SK-N-SH (cell line): ENCODE data around the gene HTT.

Experiments
- CTCF ChIP-seq: fragments of 200-600 bp; sonication (generic); IDR thresholded peaks from 2 replicates; pipeline ENCODE4 v1.6.1; 2017; ENCODE audit warnings: antibody characterized with exemption, mild to moderate bottlenecking, moderate library complexity
- EP300 ChIP-seq, 2 experiments: IDR thresholded peaks; 2 replicates each; pipeline versions ENCODE4 v1.4.0 to v1.6.1; 2012; ENCODE audit warnings: borderline replicate concordance in 1 of 2, low read depth in 1 of 2, low read length in 1 of 2
- GATA2 ChIP-seq: sonication (generic); formaldehyde crosslinking; IDR thresholded peaks from 2 replicates; pipeline ENCODE4 v1.5.0; 2020; ENCODE audit warnings: mild to moderate bottlenecking, missing genetic modification reagents
- JUND ChIP-seq: IDR thresholded peaks from 2 replicates; pipeline ENCODE4 v1.4.0; 2012
- MXI1 ChIP-seq: IDR thresholded peaks from 2 replicates; pipeline ENCODE4 v1.6.1; 2012; ENCODE audit warnings: mild to moderate bottlenecking, low read depth, low read length, improper control_type of control experiment
- POLR2AphosphoS5 ChIP-seq: IDR thresholded peaks from 2 replicates; pipeline ENCODE4 v1.6.1; 2012; ENCODE audit warnings: low read depth, low read length
- RAD21 ChIP-seq: IDR thresholded peaks from 2 replicates; pipeline ENCODE4 v1.6.1; 2012; ENCODE audit warnings: mild to moderate bottlenecking, low read length
- SIN3A ChIP-seq: IDR thresholded peaks from 2 replicates; pipeline ENCODE4 v1.6.1; 2012; ENCODE audit warnings: low read depth, mild to moderate bottlenecking, low read length, moderate library complexity, borderline replicate concordance
- TEAD4 ChIP-seq: IDR thresholded peaks from 2 replicates; pipeline ENCODE4 v1.4.0; 2012; ENCODE audit warnings: mild to moderate bottlenecking, borderline replicate concordance; ENCODE audit not compliant: insufficient read depth
- YY1 ChIP-seq: IDR thresholded peaks from 2 replicates; pipeline ENCODE4 v1.4.0; 2012; ENCODE audit warnings: low read depth, mild to moderate bottlenecking
- TF ChIP-seq, protein P1 (sequence below): IDR thresholded peaks from 2 replicates; pipeline ENCODE4 v1.4.0; 2012; ENCODE audit warnings: low read depth
- TF ChIP-seq, protein P2 (sequence below): fragments of 150-350 bp; IDR thresholded peaks from 2 replicates; pipeline ENCODE4 v1.6.1; 2017; ENCODE audit warnings: antibody characterized with exemption, low read length, low read depth, borderline replicate concordance

- TF ChIP-seq GATA2 (CRISPR knock-in tag) (no peak), CTCF (no peak), RAD21 (no peak), JUND (no peak), EP300 (IDR thresholded peaks at IDR 0.05; ENCODE audit: borderline replicate concordance in 1 of 2, low read depth in 1 of 2, low read length in 1 of 2) (no peak), TEAD4 (no peak), YY1 (no peak), POLR2AphosphoS5 (no peak), SIN3A (no peak), MXI1 (no peak)
- TF ChIP-seq, protein P1, sequence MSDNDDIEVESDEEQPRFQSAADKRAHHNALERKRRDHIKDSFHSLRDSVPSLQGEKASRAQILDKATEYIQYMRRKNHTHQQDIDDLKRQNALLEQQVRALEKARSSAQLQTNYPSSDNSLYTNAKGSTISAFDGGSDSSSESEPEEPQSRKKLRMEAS: no peak
- TF ChIP-seq, protein P2, sequence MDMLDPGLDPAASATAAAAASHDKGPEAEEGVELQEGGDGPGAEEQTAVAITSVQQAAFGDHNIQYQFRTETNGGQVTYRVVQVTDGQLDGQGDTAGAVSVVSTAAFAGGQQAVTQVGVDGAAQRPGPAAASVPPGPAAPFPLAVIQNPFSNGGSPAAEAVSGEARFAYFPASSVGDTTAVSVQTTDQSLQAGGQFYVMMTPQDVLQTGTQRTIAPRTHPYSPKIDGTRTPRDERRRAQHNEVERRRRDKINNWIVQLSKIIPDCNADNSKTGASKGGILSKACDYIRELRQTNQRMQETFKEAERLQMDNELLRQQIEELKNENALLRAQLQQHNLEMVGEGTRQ: no peak
These were observed 212.1 kb downstream of the HTT start for GRCh38 chr4:3286335-3287175.
